ENCODE data around the gene GOLGA5.

GOLGA5 gene

DNA sequence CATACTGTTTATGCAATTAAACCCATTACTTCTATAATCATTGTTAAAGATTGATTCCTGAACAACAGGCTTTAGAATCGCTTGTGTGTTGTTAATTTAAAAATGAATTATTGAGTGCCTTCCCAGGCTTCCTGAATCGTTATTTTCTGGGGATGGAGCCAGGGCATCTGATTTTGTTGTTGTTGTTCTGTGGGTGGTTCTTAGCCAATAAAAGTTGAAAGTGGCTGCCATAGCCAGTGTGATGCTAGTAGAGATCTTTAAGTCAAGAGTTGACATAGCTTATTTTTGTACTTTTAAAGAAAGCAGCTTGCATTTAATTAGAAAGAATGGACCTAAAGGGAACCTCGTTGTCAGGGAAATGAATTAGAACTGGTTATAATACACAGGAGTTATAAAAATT lies 6.4 kb downstream of the GOLGA5 start:
- H3K36me3 ChIP-seq (ENCODE audit: insufficient read depth, low read length) = peaks cover 36% of the 10 kb centered on the region
- ATAC-seq (ENCODE audit: insufficient read depth, low read depth) (no peak), DNase-seq (no peak)
- H3K79me2 ChIP-seq (ENCODE audit: insufficient read depth, low read length) = peaks cover 73% of the 10 kb centered on the region
- no peak overlapping the region for H3K27ac ChIP-seq (ENCODE audit: low read length)
- no peaks in the 10 kb centered on the region for H3K27me3 ChIP-seq (ENCODE audit: insufficient read depth, low read length, poor library complexity)
- no peaks in the 10 kb centered on the region for H3K9me3 ChIP-seq (ENCODE audit: insufficient read depth, low read length, severe bottlenecking)
- no peak overlapping the region for H2AFZ ChIP-seq (ENCODE audit: low read depth, low read length)
- H3K9ac ChIP-seq (ENCODE audit: low read depth, low read length) = no peak overlapping the region
- H3K4me1 ChIP-seq (ENCODE audit: insufficient read depth, low read length) = peaks cover 22% of the 10 kb centered on the region
- H4K20me1 ChIP-seq (ENCODE audit: insufficient read depth, low read length) = peaks cover 3% of the 10 kb centered on the region; the same call in 1 of the 2 replicates
- no peak for TF ChIP-seq EZH2 (IDR thresholded peaks at IDR 0.05; ENCODE audit: borderline replicate concordance, low read depth, low read length, severe bottlenecking)
- H3K4me3 ChIP-seq (ENCODE audit: low read depth in 1 of 2, low read length in 2 of 2) = no peak overlapping the region
- H3K4me2 ChIP-seq (ENCODE audit: insufficient read depth, low read length) = peak overlapping the region; percentile 32

DNA sequence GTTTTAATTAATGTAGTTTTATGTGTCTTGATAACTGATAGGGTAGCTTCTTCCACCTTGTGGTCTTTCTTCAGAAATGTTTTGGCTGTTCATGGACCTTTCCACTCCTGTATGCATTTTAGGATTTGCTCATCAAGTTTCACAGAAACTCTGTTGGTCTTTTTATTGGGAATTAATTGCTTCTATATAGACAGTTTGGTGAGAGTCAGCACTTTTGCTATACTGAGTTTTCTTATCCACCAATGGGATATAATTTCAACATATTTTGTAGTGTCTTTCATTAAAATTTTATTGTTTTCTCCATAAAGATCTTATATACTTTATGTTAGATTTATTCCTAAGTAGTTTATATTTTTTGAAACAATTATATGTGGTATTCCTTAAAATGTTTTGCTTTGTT lies 7.8 kb downstream of the GOLGA5 start:
- no peak for TF ChIP-seq EZH2 (IDR thresholded peaks at IDR 0.05; ENCODE audit: borderline replicate concordance, low read depth, low read length, severe bottlenecking)
- TF ChIP-seq, protein P1, sequence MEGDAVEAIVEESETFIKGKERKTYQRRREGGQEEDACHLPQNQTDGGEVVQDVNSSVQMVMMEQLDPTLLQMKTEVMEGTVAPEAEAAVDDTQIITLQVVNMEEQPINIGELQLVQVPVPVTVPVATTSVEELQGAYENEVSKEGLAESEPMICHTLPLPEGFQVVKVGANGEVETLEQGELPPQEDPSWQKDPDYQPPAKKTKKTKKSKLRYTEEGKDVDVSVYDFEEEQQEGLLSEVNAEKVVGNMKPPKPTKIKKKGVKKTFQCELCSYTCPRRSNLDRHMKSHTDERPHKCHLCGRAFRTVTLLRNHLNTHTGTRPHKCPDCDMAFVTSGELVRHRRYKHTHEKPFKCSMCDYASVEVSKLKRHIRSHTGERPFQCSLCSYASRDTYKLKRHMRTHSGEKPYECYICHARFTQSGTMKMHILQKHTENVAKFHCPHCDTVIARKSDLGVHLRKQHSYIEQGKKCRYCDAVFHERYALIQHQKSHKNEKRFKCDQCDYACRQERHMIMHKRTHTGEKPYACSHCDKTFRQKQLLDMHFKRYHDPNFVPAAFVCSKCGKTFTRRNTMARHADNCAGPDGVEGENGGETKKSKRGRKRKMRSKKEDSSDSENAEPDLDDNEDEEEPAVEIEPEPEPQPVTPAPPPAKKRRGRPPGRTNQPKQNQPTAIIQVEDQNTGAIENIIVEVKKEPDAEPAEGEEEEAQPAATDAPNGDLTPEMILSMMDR (IDR thresholded peaks at IDR 0.05; ENCODE audit: borderline replicate concordance, extremely low read depth, low read length, poor library complexity, severe bottlenecking) = no peak
- Histone ChIP-seq H3K9me3 (ENCODE audit: insufficient read depth, low read length, severe bottlenecking) (no peaks in the 10 kb centered on the region), H3K4me2 (ENCODE audit: insufficient read depth, low read length) (peak overlapping the region; percentile 29; the same call in 1 of the 2 replicates), H2AFZ (ENCODE audit: low read depth, low read length) (no peak overlapping the region), H3K36me3 (ENCODE audit: insufficient read depth, low read length) (peaks cover 42% of the 10 kb centered on the region), H3K4me3 (ENCODE audit: low read depth in 1 of 2, low read length in 2 of 2) (no peak overlapping the region), H3K79me2 (ENCODE audit: insufficient read depth, low read length) (peaks cover 64% of the 10 kb centered on the region), H3K27me3 (ENCODE audit: insufficient read depth, low read length, poor library complexity) (no peaks in the 10 kb centered on the region), H3K27ac (ENCODE audit: low read length) (no peak overlapping the region), H3K4me1 (ENCODE audit: insufficient read depth, low read length) (peaks cover 13% of the 10 kb centered on the region; the same call in 1 of the 2 replicates), H4K20me1 (ENCODE audit: insufficient read depth, low read length) (peaks cover 3% of the 10 kb centered on the region; the same call in 1 of the 2 replicates), H3K9ac (ENCODE audit: low read depth, low read length) (no peak overlapping the region)
- ATAC-seq (ENCODE audit: insufficient read depth, low read depth) = no peak
- no peak for DNase-seq

DNA sequence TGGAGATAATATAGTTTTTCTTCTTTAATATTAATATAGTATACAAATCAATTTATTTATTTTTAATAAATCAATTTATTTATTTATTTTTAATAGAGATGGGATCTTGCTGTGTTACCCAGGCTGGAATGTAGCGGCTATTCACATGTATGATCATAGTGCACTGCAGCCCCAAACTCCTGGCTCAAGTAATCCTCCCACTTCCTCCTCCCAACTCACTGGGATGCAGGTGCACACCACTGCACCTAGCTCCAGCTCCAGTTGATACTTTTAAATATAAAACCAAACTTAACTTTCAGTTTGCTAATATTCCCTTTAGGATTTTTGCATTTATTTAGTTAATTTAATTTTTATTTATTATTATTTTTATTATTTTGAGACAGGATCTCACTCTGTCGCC lies 8.6 kb downstream of the GOLGA5 start:
- H3K4me2 ChIP-seq (ENCODE audit: insufficient read depth, low read length) = no peak overlapping the region
- H4K20me1 ChIP-seq (ENCODE audit: insufficient read depth, low read length) = peaks cover 3% of the 10 kb centered on the region; the same call in 1 of the 2 replicates
- DNase-seq = no peak
- H3K4me3 ChIP-seq (ENCODE audit: low read depth in 1 of 2, low read length in 2 of 2) = no peak overlapping the region
- peaks cover 40% of the 10 kb centered on the region for H3K36me3 ChIP-seq (ENCODE audit: insufficient read depth, low read length)
- peaks cover 58% of the 10 kb centered on the region for H3K79me2 ChIP-seq (ENCODE audit: insufficient read depth, low read length)
- no peak overlapping the region for H2AFZ ChIP-seq (ENCODE audit: low read depth, low read length)
- H3K27me3 ChIP-seq (ENCODE audit: insufficient read depth, low read length, poor library complexity) = no peaks in the 10 kb centered on the region
- H3K4me1 ChIP-seq (ENCODE audit: insufficient read depth, low read length) = peaks cover 13% of the 10 kb centered on the region; the same call in 1 of the 2 replicates
- no peak for TF ChIP-seq EZH2 (IDR thresholded peaks at IDR 0.05; ENCODE audit: borderline replicate concordance, low read depth, low read length, severe bottlenecking)
- TF ChIP-seq, protein P1 (IDR thresholded peaks at IDR 0.05; ENCODE audit: borderline replicate concordance, extremely low read depth, low read length, poor library complexity, severe bottlenecking) = no peak
- H3K9me3 ChIP-seq (ENCODE audit: insufficient read depth, low read length, severe bottlenecking) = no peaks in the 10 kb centered on the region
- ATAC-seq (ENCODE audit: insufficient read depth, low read depth) = no peak
- no peak overlapping the region for H3K9ac ChIP-seq (ENCODE audit: low read depth, low read length)
- no peak overlapping the region for H3K27ac ChIP-seq (ENCODE audit: low read length)

DNA sequence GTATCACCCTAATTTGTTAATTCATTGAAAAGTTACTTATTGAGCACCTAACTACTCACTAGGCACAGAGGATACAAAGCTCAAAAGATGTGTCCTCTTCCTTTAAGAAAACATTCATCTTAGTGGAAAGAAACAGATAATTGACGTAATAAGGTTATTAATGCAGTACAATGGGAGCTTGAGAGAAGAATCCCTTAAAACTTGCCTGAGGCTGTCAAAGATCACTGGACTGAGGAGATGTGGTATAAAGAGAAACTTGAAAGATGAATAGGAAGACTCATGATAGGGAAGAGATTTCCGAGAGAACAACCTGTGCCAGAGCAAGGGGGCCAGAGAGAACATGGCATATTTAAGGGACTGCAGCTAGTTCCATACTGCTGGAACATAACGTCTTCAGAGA lies 19.1 kb downstream of the GOLGA5 start:
- H3K4me2 ChIP-seq (ENCODE audit: insufficient read depth, low read length) = no peak overlapping the region
- DNase-seq (no peak), ATAC-seq (ENCODE audit: insufficient read depth, low read depth) (no peak)
- H3K27me3 ChIP-seq (ENCODE audit: insufficient read depth, low read length, poor library complexity) = no peaks in the 10 kb centered on the region
- TF ChIP-seq, protein P1 (IDR thresholded peaks at IDR 0.05; ENCODE audit: borderline replicate concordance, extremely low read depth, low read length, poor library complexity, severe bottlenecking) = no peak
- TF ChIP-seq EZH2 (IDR thresholded peaks at IDR 0.05; ENCODE audit: borderline replicate concordance, low read depth, low read length, severe bottlenecking) = no peak
- H2AFZ ChIP-seq (ENCODE audit: low read depth, low read length) = no peak overlapping the region
- H3K9ac ChIP-seq (ENCODE audit: low read depth, low read length) = no peak overlapping the region
- H3K9me3 ChIP-seq (ENCODE audit: insufficient read depth, low read length, severe bottlenecking) = no peaks in the 10 kb centered on the region
- 0 out of 2 replicates have a peak, but pooled peaks cover 4% of the 10 kb centered on the region for H4K20me1 ChIP-seq (ENCODE audit: insufficient read depth, low read length)
- H3K36me3 ChIP-seq (ENCODE audit: insufficient read depth, low read length) = peaks cover 94% of the 10 kb centered on the region
- no peak overlapping the region for H3K4me3 ChIP-seq (ENCODE audit: low read depth in 1 of 2, low read length in 2 of 2)
- no peaks in the 10 kb centered on the region for H3K79me2 ChIP-seq (ENCODE audit: insufficient read depth, low read length)
- H3K27ac ChIP-seq (ENCODE audit: low read length) = no peak overlapping the region
- H3K4me1 ChIP-seq (ENCODE audit: insufficient read depth, low read length) = no peaks in the 10 kb centered on the region
